HEK293 (cell line): Measurements from ENCODE around the gene ADIPOR2.

Experiments used
- CTCF ChIA-PET: fragments of 350-600 bp; formaldehyde crosslinking; extraction: SDS; loops from one replicate; lab custom pipeline; 2021; ENCODE audit warnings: antibody characterized with exemption; lab: Yijun Ruan, JAX
- POLR2A ChIA-PET: fragments of 300-600 bp; formaldehyde crosslinking; extraction: SDS; loops from one replicate; lab custom pipeline; 2020; ENCODE audit warnings: antibody characterized with exemption, inconsistent platforms; lab: Yijun Ruan, JAX
- H3K27ac ChIP-seq: fragments of 200-500 bp; sonication (Bioruptor generic); 2 replicates; pipeline ENCODE4 v1.5.1; 2014; ENCODE audit warnings: low read depth, low read length, control low read depth, inconsistent platforms; ENCODE audit errors: extremely low read depth
- H3K36me3 ChIP-seq, 2 experiments: fragments of 200-500 bp in 1 of 2; sonication (Bioruptor generic) in 1 of 2; 1 replicate in 1 of 2; 2 replicates in 1 of 2; pipeline ENCODE4 v1.5.1; 2014 to 2017; ENCODE audit warnings: inconsistent platforms in 2 of 2, low read length in 2 of 2; ENCODE audit not compliant: control insufficient read depth in 2 of 2, insufficient read depth in 1 of 2
- H3K4me1 ChIP-seq: fragments of 200-500 bp; sonication (Bioruptor generic); 2 replicates; pipeline ENCODE4 v1.5.1; 2014; ENCODE audit warnings: mild to moderate bottlenecking, low read length, inconsistent platforms; ENCODE audit not compliant: control insufficient read depth, insufficient read depth
- H3K4me3 ChIP-seq: 2 replicates; pipeline ENCODE4 v1.5.1; 2011; ENCODE audit warnings: low read depth, mild to moderate bottlenecking, control low read depth, low read length, moderate library complexity
- H3K9me3 ChIP-seq: fragments of 200-500 bp; sonication (Bioruptor generic); 2 replicates; pipeline ENCODE4 v1.5.1; 2014; ENCODE audit warnings: low read depth, low read length, inconsistent platforms; ENCODE audit not compliant: control insufficient read depth, insufficient read depth
- EGR2 ChIP-seq: fragments of 450-650 bp; formaldehyde crosslinking; IDR thresholded peaks from 2 replicates; pipeline ENCODE4 v1.5.1; 2016; ENCODE audit warnings: low read depth, missing biosample characterization, missing genetic modification characterization
- OVOL3 ChIP-seq: fragments of 450-650 bp; formaldehyde crosslinking; IDR thresholded peaks from 2 replicates; pipeline ENCODE4 v1.5.1; 2016; ENCODE audit warnings: missing biosample characterization, missing genetic modification characterization
- PRDM4 ChIP-seq: fragments of 450-650 bp; formaldehyde crosslinking; IDR thresholded peaks from 2 replicates; pipeline ENCODE4 v1.5.1; 2017; ENCODE audit warnings: missing biosample characterization, missing genetic modification characterization
- RBAK ChIP-seq: fragments of 450-650 bp; formaldehyde crosslinking; IDR thresholded peaks from 2 replicates; pipeline ENCODE4 v1.5.1; 2016; ENCODE audit warnings: missing biosample characterization, missing genetic modification characterization
- SALL2 ChIP-seq: fragments of 450-650 bp; formaldehyde crosslinking; IDR thresholded peaks from 2 replicates; pipeline ENCODE4 v1.5.0; 2017; ENCODE audit warnings: missing biosample characterization, mild to moderate bottlenecking, missing genetic modification characterization, borderline replicate concordance
- SP2 ChIP-seq: fragments of 450-650 bp; formaldehyde crosslinking; IDR thresholded peaks from 2 replicates; pipeline ENCODE4 v1.5.1; 2016; ENCODE audit warnings: missing biosample characterization, missing genetic modification characterization
- TCF7L2 ChIP-seq: IDR thresholded peaks from 2 replicates; pipeline ENCODE4 v1.6.1; 2011; ENCODE audit warnings: low read depth, mild to moderate bottlenecking, inconsistent platforms, low read length, moderate library complexity, borderline replicate concordance
- TRIM28 ChIP-seq: IDR thresholded peaks from 2 replicates; pipeline ENCODE4 v1.6.1; 2011; ENCODE audit warnings: low read length, control low read depth, borderline replicate concordance
- ZBTB44 ChIP-seq: fragments of 450-650 bp; IDR thresholded peaks from 2 replicates; pipeline ENCODE4 v1.5.1; 2018; ENCODE audit warnings: missing biosample characterization, mild to moderate bottlenecking, missing genetic modification characterization
- ZNF2 ChIP-seq: fragments of 450-650 bp; formaldehyde crosslinking; IDR thresholded peaks from 2 replicates; pipeline ENCODE4 v1.5.1; 2016; ENCODE audit warnings: missing biosample characterization, missing genetic modification characterization
- ZNF202 ChIP-seq: fragments of 450-650 bp; formaldehyde crosslinking; IDR thresholded peaks from 2 replicates; pipeline ENCODE4 v1.5.1; 2016; ENCODE audit warnings: missing biosample characterization, missing genetic modification characterization, borderline replicate concordance
- ZNF341 ChIP-seq: fragments of 450-650 bp; formaldehyde crosslinking; IDR thresholded peaks from 2 replicates; pipeline ENCODE4; 2016; ENCODE audit warnings: low read depth, missing biosample characterization, missing genetic modification characterization
- ZNF366 ChIP-seq: fragments of 450-650 bp; formaldehyde crosslinking; conservative IDR thresholded peaks from 2 replicates; pipeline ENCODE4 v1.5.1; 2016; ENCODE audit warnings: missing biosample characterization, missing genetic modification characterization
- ZNF398 ChIP-seq: fragments of 450-650 bp; formaldehyde crosslinking; IDR thresholded peaks from 2 replicates; pipeline ENCODE4 v1.5.1; 2017; ENCODE audit warnings: missing biosample characterization, missing genetic modification characterization
- ZNF449 ChIP-seq: fragments of 450-650 bp; formaldehyde crosslinking; IDR thresholded peaks from 2 replicates; pipeline ENCODE4 v1.5.1; 2017; ENCODE audit warnings: missing biosample characterization, mild to moderate bottlenecking, missing genetic modification characterization, moderate library complexity
- ZNF549 ChIP-seq: fragments of 450-650 bp; IDR thresholded peaks from 2 replicates; pipeline ENCODE4 v1.5.1; 2018; ENCODE audit warnings: missing biosample characterization, missing genetic modification characterization, mild to moderate bottlenecking, inconsistent platforms, moderate library complexity
- ZNF561 ChIP-seq: fragments of 450-650 bp; IDR thresholded peaks from 2 replicates; pipeline ENCODE4 v1.5.1; 2018; ENCODE audit warnings: missing biosample characterization, missing genetic modification characterization, borderline replicate concordance
- ZNF626 ChIP-seq: fragments of 450-650 bp; sonication (Bioruptor Pico); formaldehyde crosslinking; IDR thresholded peaks from 2 replicates; pipeline ENCODE4 v1.5.1; 2018; ENCODE audit warnings: missing biosample characterization, missing genetic modification characterization, inconsistent platforms
- ZNF660 ChIP-seq: fragments of 450-650 bp; IDR thresholded peaks from 2 replicates; pipeline ENCODE4 v1.5.1; 2018; ENCODE audit warnings: missing biosample characterization, mild to moderate bottlenecking, missing genetic modification characterization
- ZNF777 ChIP-seq: fragments of 450-650 bp; formaldehyde crosslinking; IDR thresholded peaks from 2 replicates; pipeline ENCODE4 v1.5.1; 2017; ENCODE audit warnings: missing biosample characterization, missing genetic modification characterization, borderline replicate concordance
- ZSCAN5A ChIP-seq: fragments of 450-650 bp; formaldehyde crosslinking; IDR thresholded peaks from 2 replicates; pipeline ENCODE4 v1.5.1; 2016; ENCODE audit warnings: missing biosample characterization, missing genetic modification characterization

ADIPOR2 gene

GRCh38 chr12:1650978-1651361, 39.9 kb upstream of the ADIPOR2 start (continued):
- TF ChIP-seq PRDM4 (tag by site-specific recombination) (no peak), ZBTB44 (no peak), ZNF626 (tag by site-specific recombination) (no peak), ZNF660 (tag by site-specific recombination) (no peak), ZNF777 (no peak)

GRCh38 chr12:1651946-1652345, 38.9 kb upstream of the ADIPOR2 start:
- ChIA-PET CTCF (interaction anchor here (0.6 to 12.9 kb wide), 12 partner anchors 14 to 534 kb away, joined by 3 to 259 read pairs (median 4); no protein-coding TSS in a partner anchor), POLR2A (no interaction called here)
- no peaks in the 10 kb centered on the region for H3K9me3 ChIP-seq
- peaks cover 0 to 8% of the 10 kb centered on the region in 2 experiments; a peak in 2 of 3 replicates for H3K36me3 ChIP-seq
- TF ChIP-seq ZNF202 (tag by site-specific recombination) (no peak), TCF7L2 (no peak), RBAK (tag by site-specific recombination) (no peak), ZNF561 (tag by site-specific recombination) (no peak), ZNF366 (tag by site-specific recombination) (no peak), SALL2 (tag by site-specific recombination) (no peak), ZNF2 (tag by site-specific recombination) (no peak), ZNF449 (tag by site-specific recombination) (no peak), EGR2 (no peak), OVOL3 (tag by site-specific recombination) (no peak), TRIM28 (no peak), ZNF398 (tag by site-specific recombination) (no peak), ZNF341 (tag by site-specific recombination) (no peak), ZSCAN5A (tag by site-specific recombination) (no peak), SP2 (tag by site-specific recombination) (no peak), ZNF626 (tag by site-specific recombination) (no peak), ZNF549 (tag by site-specific recombination) (no peak)
- no peak overlapping the region for H3K4me3 ChIP-seq
- no peaks in the 10 kb centered on the region for H3K4me1 ChIP-seq
- H3K27ac ChIP-seq = no peak overlapping the region
